HepG2 (cell line): Measurements from ENCODE around the gene MAGT1. TPM values are rescaled to one million over a fixed set of nuclear protein-coding genes. Genes with fewer than 3 reads are reported as not detected.

Experiments used
- CHCHD3 ChIP-seq: sonication (generic); formaldehyde crosslinking; IDR thresholded peaks from 2 replicates; pipeline ENCODE4 v1.8.0; 2022; ENCODE audit warnings: mild to moderate bottlenecking, missing genetic modification reagents, moderate library complexity
- ELF3 ChIP-seq: IDR thresholded peaks from 2 replicates; pipeline ENCODE4 v1.6.1; 2016; ENCODE audit warnings: missing genetic modification reagents, missing compliant biosample characterization
- HNRNPLL ChIP-seq: fragments of 200-400 bp; formaldehyde crosslinking; IDR thresholded peaks from 2 replicates; pipeline ENCODE4 v1.6.1; 2017; ENCODE audit warnings: mild to moderate bottlenecking, low read depth, low read length; ENCODE audit not compliant: poor library complexity, severe bottlenecking
- KLF13 ChIP-seq: sonication (generic); formaldehyde crosslinking; IDR thresholded peaks from 2 replicates; pipeline ENCODE4 v1.4.0; 2020; ENCODE audit warnings: mild to moderate bottlenecking, missing genetic modification reagents
- MBD4 ChIP-seq: IDR thresholded peaks from 2 replicates; pipeline ENCODE4 v1.6.1; 2012; ENCODE audit warnings: low read length, inconsistent platforms, borderline replicate concordance
- RELA ChIP-seq: sonication (generic); formaldehyde crosslinking; IDR thresholded peaks from 2 replicates; pipeline ENCODE4 v1.4.0; 2020; ENCODE audit warnings: missing genetic modification reagents
- SKI ChIP-seq: fragments of 450-650 bp; IDR thresholded peaks from one replicate; pipeline ENCODE4 v1.6.1; 2018; ENCODE audit warnings: mild to moderate bottlenecking; ENCODE audit not compliant: partially characterized antibody
- ZNF234 ChIP-seq: sonication (generic); formaldehyde crosslinking; conservative IDR thresholded peaks from 2 replicates; pipeline ENCODE4 v1.5.1; 2020; ENCODE audit warnings: mild to moderate bottlenecking, missing genetic modification reagents
- ZNF510 ChIP-seq: sonication (generic); formaldehyde crosslinking; IDR thresholded peaks from 2 replicates; pipeline ENCODE4 v1.4.0; 2020; ENCODE audit warnings: low read depth, mild to moderate bottlenecking, missing genetic modification reagents
- ZNF589 ChIP-seq: sonication (generic); formaldehyde crosslinking; conservative IDR thresholded peaks from 2 replicates; pipeline ENCODE4 v1.8.0; 2022; ENCODE audit warnings: mild to moderate bottlenecking, moderate library complexity, missing genetic modification reagents
- ZNF720 ChIP-seq: sonication (generic); formaldehyde crosslinking; IDR thresholded peaks from 2 replicates; pipeline ENCODE4 v1.4.0; 2020; ENCODE audit warnings: missing genetic modification reagents
- ZSCAN22 ChIP-seq: sonication (generic); formaldehyde crosslinking; IDR thresholded peaks from 2 replicates; pipeline ENCODE4 v1.4.0; 2020; ENCODE audit warnings: mild to moderate bottlenecking, missing genetic modification reagents
- ZSCAN31 ChIP-seq: sonication (generic); formaldehyde crosslinking; IDR thresholded peaks from 2 replicates; pipeline ENCODE4 v1.5.0; 2020; ENCODE audit warnings: low read depth, mild to moderate bottlenecking, missing genetic modification reagents
- polyA plus RNA-seq, 8 experiments: library from polyadenylated mRNA; depleted of rRNA in 3 of 8; stranded (reverse) in 7 of 8; unstranded in 1 of 8; fragments of >200 nt; fragmentation: Illumina TruSeq in 4 of 8; extraction: Trizol in 4 of 8; gene quantifications; 2 replicates each; pipeline versions ENCODE4 v1.2.1 to v1.2.3, GENCODE V29; 2011 to 2016; ENCODE audit warnings: low read depth in 4 of 8, missing spikeins in 1 of 8, mixed read lengths in 1 of 8; ENCODE audit not compliant: insufficient read depth in 1 of 8
- total RNA-seq, 5 experiments: library from RNA; depleted of rRNA; stranded (reverse); fragments of >200 nt; fragmentation: Illumina TruSeq; extraction: Trizol; gene quantifications; 2 replicates each; pipeline ENCODE4 v1.2.3, GENCODE V29; 2016; ENCODE audit warnings: low read depth in 1 of 5
- TF ChIP-seq, protein P1 (sequence below): sonication (generic); formaldehyde crosslinking; IDR thresholded peaks from 2 replicates; pipeline ENCODE4 v1.5.0; 2020; ENCODE audit warnings: mild to moderate bottlenecking, missing genetic modification reagents
- TF ChIP-seq, protein P2 (sequence below): sonication (generic); formaldehyde crosslinking; IDR thresholded peaks from 2 replicates; pipeline ENCODE4 v1.4.0; 2020; ENCODE audit warnings: mild to moderate bottlenecking, missing genetic modification reagents
- TF ChIP-seq, protein P3 (sequence below): IDR thresholded peaks from 2 replicates; pipeline ENCODE4 v1.6.1; 2016; ENCODE audit warnings: low read depth, missing genetic modification reagents, missing compliant biosample characterization
- TF ChIP-seq, protein P4 (sequence below): sonication (generic); formaldehyde crosslinking; IDR thresholded peaks from 2 replicates; pipeline ENCODE4 v1.8.1; 2023; ENCODE audit warnings: mild to moderate bottlenecking, missing genetic modification reagents, borderline replicate concordance
- TF ChIP-seq, protein P5 (sequence below): sonication (generic); formaldehyde crosslinking; IDR thresholded peaks from 2 replicates; pipeline ENCODE4 v1.4.0; 2020; ENCODE audit warnings: missing genetic modification reagents
- TF ChIP-seq, protein P6 (sequence below): sonication (generic); formaldehyde crosslinking; IDR thresholded peaks from 2 replicates; pipeline ENCODE4 v1.5.0; 2020; ENCODE audit warnings: missing genetic modification reagents, mild to moderate bottlenecking, borderline replicate concordance

MAGT1 gene
- total and polyA plus RNA-seq, 2 of the 13 experiments (the other 11 are each of a cell fraction or from before 2014, with no cell fraction given) = 38.0 to 75.0 TPM

DNA sequence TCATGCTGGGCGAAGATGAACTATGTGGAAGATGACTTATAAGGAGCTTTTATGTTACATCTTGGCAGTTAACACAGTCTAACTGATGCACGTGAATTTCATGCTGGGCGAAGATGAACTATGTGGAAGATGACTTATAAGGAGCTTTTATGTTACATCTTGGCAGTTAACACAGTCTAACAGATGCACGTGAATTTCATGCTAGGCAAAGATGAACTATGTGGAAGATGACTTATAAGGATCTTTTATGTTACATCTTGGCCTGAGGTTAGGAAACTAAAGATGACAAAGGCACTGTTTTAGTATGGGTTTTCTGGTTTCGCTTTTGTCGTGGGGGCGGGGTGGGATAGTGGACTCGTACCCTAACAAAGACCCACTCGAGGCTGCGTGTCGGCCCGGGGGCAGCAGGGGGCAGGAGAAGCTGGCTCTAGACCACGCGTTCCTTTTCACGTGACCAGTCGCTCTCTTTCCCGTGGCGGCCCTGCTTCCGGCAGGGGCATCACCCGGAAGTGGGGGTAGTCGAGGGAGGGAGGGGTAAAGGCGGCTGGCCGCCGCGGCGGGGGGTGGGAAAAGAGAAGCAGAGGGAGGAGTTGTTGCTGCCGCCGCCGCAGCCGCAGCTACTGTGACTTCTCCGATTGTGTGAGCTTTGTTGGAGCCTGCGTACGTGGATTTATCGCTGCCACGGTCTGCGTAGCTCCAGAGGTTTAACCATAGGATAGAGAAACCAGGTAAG, 15.0 kb upstream of the MAGT1 start, which contains the start of gene ATP7A (continued):
- TF ChIP-seq ELF3 (peak; percentile 73), RELA (no peak), ZNF234 (CRISPR knock-in tag) (no peak), HNRNPLL (peak; percentile 79), ZNF510 (CRISPR knock-in tag) (no peak), CHCHD3 (no peak), ZNF720 (CRISPR knock-in tag) (no peak), ZSCAN31 (CRISPR knock-in tag) (no peak), MBD4 (no peak), ZNF589 (CRISPR knock-in tag) (no peak), SKI (no peak), ZSCAN22 (no peak), KLF13 (CRISPR knock-in tag) (no peak)
- TF ChIP-seq, protein P1, sequence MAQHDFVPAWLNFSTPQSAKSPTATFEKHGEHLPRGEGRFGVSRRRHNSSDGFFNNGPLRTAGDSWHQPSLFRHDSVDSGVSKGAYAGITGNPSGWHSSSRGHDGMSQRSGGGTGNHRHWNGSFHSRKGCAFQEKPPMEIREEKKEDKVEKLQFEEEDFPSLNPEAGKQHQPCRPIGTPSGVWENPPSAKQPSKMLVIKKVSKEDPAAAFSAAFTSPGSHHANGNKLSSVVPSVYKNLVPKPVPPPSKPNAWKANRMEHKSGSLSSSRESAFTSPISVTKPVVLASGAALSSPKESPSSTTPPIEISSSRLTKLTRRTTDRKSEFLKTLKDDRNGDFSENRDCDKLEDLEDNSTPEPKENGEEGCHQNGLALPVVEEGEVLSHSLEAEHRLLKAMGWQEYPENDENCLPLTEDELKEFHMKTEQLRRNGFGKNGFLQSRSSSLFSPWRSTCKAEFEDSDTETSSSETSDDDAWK (CRISPR knock-in tag) = no peak
- TF ChIP-seq, protein P2, sequence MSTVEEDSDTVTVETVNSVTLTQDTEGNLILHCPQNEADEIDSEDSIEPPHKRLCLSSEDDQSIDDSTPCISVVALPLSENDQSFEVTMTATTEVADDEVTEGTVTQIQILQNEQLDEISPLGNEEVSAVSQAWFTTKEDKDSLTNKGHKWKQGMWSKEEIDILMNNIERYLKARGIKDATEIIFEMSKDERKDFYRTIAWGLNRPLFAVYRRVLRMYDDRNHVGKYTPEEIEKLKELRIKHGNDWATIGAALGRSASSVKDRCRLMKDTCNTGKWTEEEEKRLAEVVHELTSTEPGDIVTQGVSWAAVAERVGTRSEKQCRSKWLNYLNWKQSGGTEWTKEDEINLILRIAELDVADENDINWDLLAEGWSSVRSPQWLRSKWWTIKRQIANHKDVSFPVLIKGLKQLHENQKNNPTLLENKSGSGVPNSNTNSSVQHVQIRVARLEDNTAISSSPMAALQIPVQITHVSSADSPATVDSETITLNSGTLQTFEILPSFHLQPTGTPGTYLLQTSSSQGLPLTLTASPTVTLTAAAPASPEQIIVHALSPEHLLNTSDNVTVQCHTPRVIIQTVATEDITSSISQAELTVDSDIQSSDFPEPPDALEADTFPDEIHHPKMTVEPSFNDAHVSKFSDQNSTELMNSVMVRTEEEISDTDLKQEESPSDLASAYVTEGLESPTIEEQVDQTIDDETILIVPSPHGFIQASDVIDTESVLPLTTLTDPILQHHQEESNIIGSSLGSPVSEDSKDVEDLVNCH (CRISPR knock-in tag) = no peak
- TF ChIP-seq, protein P3, sequence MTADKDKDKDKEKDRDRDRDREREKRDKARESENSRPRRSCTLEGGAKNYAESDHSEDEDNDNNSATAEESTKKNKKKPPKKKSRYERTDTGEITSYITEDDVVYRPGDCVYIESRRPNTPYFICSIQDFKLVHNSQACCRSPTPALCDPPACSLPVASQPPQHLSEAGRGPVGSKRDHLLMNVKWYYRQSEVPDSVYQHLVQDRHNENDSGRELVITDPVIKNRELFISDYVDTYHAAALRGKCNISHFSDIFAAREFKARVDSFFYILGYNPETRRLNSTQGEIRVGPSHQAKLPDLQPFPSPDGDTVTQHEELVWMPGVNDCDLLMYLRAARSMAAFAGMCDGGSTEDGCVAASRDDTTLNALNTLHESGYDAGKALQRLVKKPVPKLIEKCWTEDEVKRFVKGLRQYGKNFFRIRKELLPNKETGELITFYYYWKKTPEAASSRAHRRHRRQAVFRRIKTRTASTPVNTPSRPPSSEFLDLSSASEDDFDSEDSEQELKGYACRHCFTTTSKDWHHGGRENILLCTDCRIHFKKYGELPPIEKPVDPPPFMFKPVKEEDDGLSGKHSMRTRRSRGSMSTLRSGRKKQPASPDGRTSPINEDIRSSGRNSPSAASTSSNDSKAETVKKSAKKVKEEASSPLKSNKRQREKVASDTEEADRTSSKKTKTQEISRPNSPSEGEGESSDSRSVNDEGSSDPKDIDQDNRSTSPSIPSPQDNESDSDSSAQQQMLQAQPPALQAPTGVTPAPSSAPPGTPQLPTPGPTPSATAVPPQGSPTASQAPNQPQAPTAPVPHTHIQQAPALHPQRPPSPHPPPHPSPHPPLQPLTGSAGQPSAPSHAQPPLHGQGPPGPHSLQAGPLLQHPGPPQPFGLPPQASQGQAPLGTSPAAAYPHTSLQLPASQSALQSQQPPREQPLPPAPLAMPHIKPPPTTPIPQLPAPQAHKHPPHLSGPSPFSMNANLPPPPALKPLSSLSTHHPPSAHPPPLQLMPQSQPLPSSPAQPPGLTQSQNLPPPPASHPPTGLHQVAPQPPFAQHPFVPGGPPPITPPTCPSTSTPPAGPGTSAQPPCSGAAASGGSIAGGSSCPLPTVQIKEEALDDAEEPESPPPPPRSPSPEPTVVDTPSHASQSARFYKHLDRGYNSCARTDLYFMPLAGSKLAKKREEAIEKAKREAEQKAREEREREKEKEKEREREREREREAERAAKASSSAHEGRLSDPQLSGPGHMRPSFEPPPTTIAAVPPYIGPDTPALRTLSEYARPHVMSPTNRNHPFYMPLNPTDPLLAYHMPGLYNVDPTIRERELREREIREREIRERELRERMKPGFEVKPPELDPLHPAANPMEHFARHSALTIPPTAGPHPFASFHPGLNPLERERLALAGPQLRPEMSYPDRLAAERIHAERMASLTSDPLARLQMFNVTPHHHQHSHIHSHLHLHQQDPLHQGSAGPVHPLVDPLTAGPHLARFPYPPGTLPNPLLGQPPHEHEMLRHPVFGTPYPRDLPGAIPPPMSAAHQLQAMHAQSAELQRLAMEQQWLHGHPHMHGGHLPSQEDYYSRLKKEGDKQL = no peak
- TF ChIP-seq, protein P4, sequence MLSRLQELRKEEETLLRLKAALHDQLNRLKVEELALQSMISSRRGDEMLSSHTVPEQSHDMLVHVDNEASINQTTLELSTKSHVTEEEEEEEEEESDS (CRISPR knock-in tag) = no peak
- TF ChIP-seq, protein P5, sequence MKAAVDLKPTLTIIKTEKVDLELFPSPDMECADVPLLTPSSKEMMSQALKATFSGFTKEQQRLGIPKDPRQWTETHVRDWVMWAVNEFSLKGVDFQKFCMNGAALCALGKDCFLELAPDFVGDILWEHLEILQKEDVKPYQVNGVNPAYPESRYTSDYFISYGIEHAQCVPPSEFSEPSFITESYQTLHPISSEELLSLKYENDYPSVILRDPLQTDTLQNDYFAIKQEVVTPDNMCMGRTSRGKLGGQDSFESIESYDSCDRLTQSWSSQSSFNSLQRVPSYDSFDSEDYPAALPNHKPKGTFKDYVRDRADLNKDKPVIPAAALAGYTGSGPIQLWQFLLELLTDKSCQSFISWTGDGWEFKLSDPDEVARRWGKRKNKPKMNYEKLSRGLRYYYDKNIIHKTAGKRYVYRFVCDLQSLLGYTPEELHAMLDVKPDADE (CRISPR knock-in tag) = no peak
- TF ChIP-seq, protein P6, sequence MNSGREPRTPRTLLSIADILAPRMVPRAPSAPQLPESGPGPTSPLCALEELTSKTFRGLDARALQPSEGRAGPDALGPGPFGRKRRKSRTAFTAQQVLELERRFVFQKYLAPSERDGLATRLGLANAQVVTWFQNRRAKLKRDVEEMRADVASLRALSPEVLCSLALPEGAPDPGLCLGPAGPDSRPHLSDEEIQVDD (CRISPR knock-in tag) = no peak
